ENCODE measurements around the gene PRG2. TPM values are rescaled to one million over a fixed set of nuclear protein-coding genes. Genes with fewer than 3 reads are reported as not detected.

PRG2 gene
- polyA plus RNA-seq, 1 donor: 0.24 TPM

GRCh38 chr11:57358543-57358961 is 31.9 kb downstream of the PRG2 start:
- H3K36me3 ChIP-seq (ENCODE audit: control insufficient read depth, insufficient read depth, low read length): no peaks in the 10 kb centered on the region
- no peak overlapping the region for H3K4me3 ChIP-seq (ENCODE audit: low read length)
- H3K27ac ChIP-seq (ENCODE audit: low read length): no peak overlapping the region
- peaks cover 6% of the 10 kb centered on the region for H3K27me3 ChIP-seq (ENCODE audit: control insufficient read depth, insufficient read depth, low read length)
- DNase-seq: peak in 1 of 2 donors; percentile 30
- H3K9me3 ChIP-seq (ENCODE audit: control insufficient read depth, low read depth, low read length): no peaks in the 10 kb centered on the region
- no peaks in the 10 kb centered on the region for H3K4me1 ChIP-seq (ENCODE audit: control insufficient read depth, insufficient read depth, low read length)
- WGBS (ENCODE audit: insufficient coverage, low lambda C conversion rate): no CpG with 5 or more reads among the region's 9 CpGs

GRCh38 chr11:57357856-57358255 is 32.6 kb downstream of the PRG2 start:
- Histone ChIP-seq H3K4me3 (ENCODE audit: low read length) (no peak overlapping the region), H3K9me3 (ENCODE audit: control insufficient read depth, low read depth, low read length) (no peaks in the 10 kb centered on the region), H3K27ac (ENCODE audit: low read length) (no peak overlapping the region), H3K36me3 (ENCODE audit: control insufficient read depth, insufficient read depth, low read length) (no peaks in the 10 kb centered on the region), H3K4me1 (ENCODE audit: control insufficient read depth, insufficient read depth, low read length) (no peaks in the 10 kb centered on the region), H3K27me3 (ENCODE audit: control insufficient read depth, insufficient read depth, low read length) (peaks cover 2% of the 10 kb centered on the region)
- DNase-seq: no peak
- WGBS (ENCODE audit: insufficient coverage, low lambda C conversion rate): no CpG with 5 or more reads among the region's 6 CpGs

- H3K27me3 ChIP-seq (ENCODE audit: control insufficient read depth, insufficient read depth, low read length): peaks cover 2% of the 10 kb centered on the region
These were observed 33.1 kb downstream of the PRG2 start for GRCh38 chr11:57357310-57357709.

DNA sequence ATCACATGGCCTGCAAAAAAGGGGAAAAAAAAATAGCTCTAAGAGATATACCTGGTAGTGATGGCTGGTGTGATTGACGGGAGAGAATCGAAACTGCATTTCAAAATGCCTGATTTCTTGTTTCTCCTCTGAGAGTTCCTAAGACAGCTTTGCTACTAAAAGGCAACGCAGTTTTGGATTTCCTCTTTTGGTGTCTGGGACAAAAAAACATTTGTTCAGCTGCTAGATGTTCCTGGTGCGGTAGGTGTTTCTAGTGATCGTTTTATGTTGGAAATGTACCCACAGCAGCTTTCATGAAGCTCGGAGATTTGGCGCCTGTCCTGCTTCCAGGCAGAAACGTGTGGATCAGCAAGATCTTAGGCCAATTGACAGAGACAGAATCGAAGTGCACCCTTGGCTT is 34.2 kb downstream of the PRG2 start:
- no peaks in the 10 kb centered on the region for H3K27me3 ChIP-seq (ENCODE audit: control insufficient read depth, insufficient read depth, low read length)
- H3K4me1 ChIP-seq (ENCODE audit: control insufficient read depth, insufficient read depth, low read length): no peaks in the 10 kb centered on the region
- H3K4me3 ChIP-seq (ENCODE audit: low read length): no peak overlapping the region
- H3K27ac ChIP-seq (ENCODE audit: low read length): no peak overlapping the region
- H3K36me3 ChIP-seq (ENCODE audit: control insufficient read depth, insufficient read depth, low read length): no peaks in the 10 kb centered on the region
- DNase-seq: no peak
- no CpG with 5 or more reads among the region's 9 CpGs for WGBS (ENCODE audit: insufficient coverage, low lambda C conversion rate)
- no peaks in the 10 kb centered on the region for H3K9me3 ChIP-seq (ENCODE audit: control insufficient read depth, low read depth, low read length)

More at GRCh38 chr11:57357310-57357709, 33.1 kb downstream of the PRG2 start:
- DNase-seq: no peak
- Histone ChIP-seq H3K36me3 (ENCODE audit: control insufficient read depth, insufficient read depth, low read length) (no peaks in the 10 kb centered on the region), H3K4me1 (ENCODE audit: control insufficient read depth, insufficient read depth, low read length) (no peaks in the 10 kb centered on the region), H3K4me3 (ENCODE audit: low read length) (no peak overlapping the region), H3K9me3 (ENCODE audit: control insufficient read depth, low read depth, low read length) (no peaks in the 10 kb centered on the region), H3K27ac (ENCODE audit: low read length) (no peak overlapping the region)
- WGBS (ENCODE audit: insufficient coverage, low lambda C conversion rate): no CpG with 5 or more reads among the region's 3 CpGs

DNA sequence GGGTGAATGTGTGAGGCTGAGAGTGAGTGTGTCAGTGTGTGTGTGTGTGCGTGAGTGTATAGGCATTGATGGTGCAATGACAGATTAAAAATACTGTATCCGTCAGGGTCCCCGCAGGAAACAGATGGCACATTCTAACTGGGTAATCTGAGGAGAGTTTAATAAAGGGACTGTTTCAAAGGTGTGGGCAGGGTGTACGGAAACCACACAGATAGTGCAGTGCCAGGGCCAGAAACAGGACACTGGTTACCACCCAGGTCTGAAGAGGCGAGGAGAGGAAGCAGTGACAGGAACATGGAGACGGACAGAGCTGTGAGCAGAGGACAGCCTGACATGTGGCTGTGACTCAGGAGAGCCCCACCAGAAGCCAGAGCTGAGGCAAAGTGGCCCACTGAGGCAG is 35.8 kb downstream of the PRG2 start:
- no peak overlapping the region for H3K4me3 ChIP-seq (ENCODE audit: low read length)
- 75% methylated on average over 1 of the region's 6 CpGs for WGBS (ENCODE audit: insufficient coverage, low lambda C conversion rate)

DNA sequence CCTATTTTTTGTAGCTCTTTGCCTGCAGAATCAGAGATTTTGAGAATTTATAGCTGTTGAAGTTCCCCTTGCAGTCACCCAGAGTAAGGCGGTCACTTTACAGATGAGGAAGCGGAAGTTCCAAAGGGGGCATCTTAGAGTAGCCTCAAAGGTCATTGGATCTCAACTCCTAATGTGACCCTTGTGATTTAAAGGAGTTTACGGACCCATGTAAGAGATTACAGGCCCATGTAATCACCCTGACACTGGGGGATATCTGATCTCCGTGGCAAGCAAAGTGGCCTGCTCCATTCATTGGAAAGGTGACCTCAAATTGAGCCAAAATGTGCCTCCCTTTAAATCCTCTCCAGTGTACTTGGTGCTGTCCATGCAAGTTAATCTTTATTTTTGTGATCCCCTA is 36.6 kb downstream of the PRG2 start:
- Histone ChIP-seq H3K36me3 (ENCODE audit: control insufficient read depth, insufficient read depth, low read length) (no peaks in the 10 kb centered on the region), H3K9me3 (ENCODE audit: control insufficient read depth, low read depth, low read length) (no peaks in the 10 kb centered on the region), H3K4me3 (ENCODE audit: low read length) (no peak overlapping the region), H3K27me3 (ENCODE audit: control insufficient read depth, insufficient read depth, low read length) (no peaks in the 10 kb centered on the region), H3K27ac (ENCODE audit: low read length) (no peak overlapping the region), H3K4me1 (ENCODE audit: control insufficient read depth, insufficient read depth, low read length) (no peaks in the 10 kb centered on the region)
- no CpG with 5 or more reads among the region's 4 CpGs for WGBS (ENCODE audit: insufficient coverage, low lambda C conversion rate)
- no peak for DNase-seq

More for the DNA sequence above, 35.8 kb downstream of the PRG2 start:
- Histone ChIP-seq H3K27ac (ENCODE audit: low read length) (no peak overlapping the region), H3K4me1 (ENCODE audit: control insufficient read depth, insufficient read depth, low read length) (no peaks in the 10 kb centered on the region), H3K9me3 (ENCODE audit: control insufficient read depth, low read depth, low read length) (no peaks in the 10 kb centered on the region), H3K27me3 (ENCODE audit: control insufficient read depth, insufficient read depth, low read length) (no peaks in the 10 kb centered on the region), H3K36me3 (ENCODE audit: control insufficient read depth, insufficient read depth, low read length) (no peaks in the 10 kb centered on the region)
- no peak for DNase-seq

DNA sequence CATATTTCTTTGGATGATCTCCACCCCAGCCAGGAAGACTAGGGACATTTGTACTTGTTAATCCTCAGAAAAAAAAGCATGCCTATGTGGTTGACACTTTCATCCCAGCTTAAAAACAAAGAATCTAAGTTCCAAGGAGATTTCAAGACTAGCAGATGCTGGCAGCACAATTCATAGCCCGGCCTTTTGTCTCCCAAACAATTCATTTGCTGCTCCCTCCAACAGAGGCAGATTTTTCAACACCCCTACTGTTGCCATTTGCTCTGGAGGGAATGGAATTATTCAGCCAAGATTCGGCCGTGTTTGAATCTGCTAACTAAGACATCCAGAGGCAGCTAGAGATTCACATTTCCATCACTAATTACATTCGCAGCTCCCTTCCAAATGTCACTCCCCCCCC is 37.0 kb downstream of the PRG2 start:
- Histone ChIP-seq H3K4me1 (ENCODE audit: control insufficient read depth, insufficient read depth, low read length) (no peaks in the 10 kb centered on the region), H3K27me3 (ENCODE audit: control insufficient read depth, insufficient read depth, low read length) (no peaks in the 10 kb centered on the region), H3K27ac (ENCODE audit: low read length) (no peak overlapping the region), H3K36me3 (ENCODE audit: control insufficient read depth, insufficient read depth, low read length) (no peaks in the 10 kb centered on the region), H3K4me3 (ENCODE audit: low read length) (no peak overlapping the region), H3K9me3 (ENCODE audit: control insufficient read depth, low read depth, low read length) (no peaks in the 10 kb centered on the region)
- no CpG with 5 or more reads among the region's 4 CpGs for WGBS (ENCODE audit: insufficient coverage, low lambda C conversion rate)
- DNase-seq: no peak

DNA sequence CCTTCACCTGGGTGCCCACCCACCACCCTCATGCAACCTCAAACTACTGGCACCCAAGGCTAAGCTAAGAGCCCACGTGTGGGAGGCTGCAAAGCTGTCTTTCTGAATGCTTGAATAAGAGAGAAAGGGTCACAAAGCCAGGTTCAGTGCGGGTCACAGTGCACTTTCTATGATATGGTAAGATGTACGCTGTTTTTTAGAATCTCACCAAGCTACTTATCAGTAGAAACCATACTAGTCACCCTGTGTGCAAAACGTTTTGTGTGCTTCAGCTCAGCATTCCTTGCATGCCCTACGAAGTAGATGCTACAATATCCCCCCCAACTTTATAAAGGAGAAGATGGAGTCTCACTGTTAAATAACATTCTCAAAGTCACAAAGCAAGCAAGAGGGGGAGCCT is 37.4 kb downstream of the PRG2 start:
- Histone ChIP-seq H3K36me3 (ENCODE audit: control insufficient read depth, insufficient read depth, low read length) (no peaks in the 10 kb centered on the region), H3K27me3 (ENCODE audit: control insufficient read depth, insufficient read depth, low read length) (no peaks in the 10 kb centered on the region), H3K9me3 (ENCODE audit: control insufficient read depth, low read depth, low read length) (no peaks in the 10 kb centered on the region), H3K4me1 (ENCODE audit: control insufficient read depth, insufficient read depth, low read length) (no peaks in the 10 kb centered on the region), H3K4me3 (ENCODE audit: low read length) (no peak overlapping the region), H3K27ac (ENCODE audit: low read length) (no peak overlapping the region)
- no peak for DNase-seq
- WGBS (ENCODE audit: insufficient coverage, low lambda C conversion rate): no CpG with 5 or more reads among the region's 5 CpGs

- Histone ChIP-seq H3K27ac (ENCODE audit: low read length) (no peak overlapping the region), H3K4me1 (ENCODE audit: control insufficient read depth, insufficient read depth, low read length) (peaks cover 3% of the 10 kb centered on the region), H3K36me3 (ENCODE audit: control insufficient read depth, insufficient read depth, low read length) (no peaks in the 10 kb centered on the region), H3K27me3 (ENCODE audit: control insufficient read depth, insufficient read depth, low read length) (no peaks in the 10 kb centered on the region), H3K9me3 (ENCODE audit: control insufficient read depth, low read depth, low read length) (no peaks in the 10 kb centered on the region), H3K4me3 (ENCODE audit: low read length) (no peak overlapping the region)
- WGBS (ENCODE audit: insufficient coverage, low lambda C conversion rate): no CpG with 5 or more reads among the region's 31 CpGs
- peak in 1 of 2 donors; percentile 42 for DNase-seq
These were observed 40.8 kb downstream of the PRG2 start for GRCh38 chr11:57349491-57350274.

- no peak overlapping the region for H3K4me3 ChIP-seq (ENCODE audit: low read length)
- H3K9me3 ChIP-seq (ENCODE audit: control insufficient read depth, low read depth, low read length): no peaks in the 10 kb centered on the region
- peaks cover 3% of the 10 kb centered on the region for H3K4me1 ChIP-seq (ENCODE audit: control insufficient read depth, insufficient read depth, low read length)
- 93% methylated on average over 5 of the region's 14 CpGs for WGBS (ENCODE audit: insufficient coverage, low lambda C conversion rate)
- H3K27ac ChIP-seq (ENCODE audit: low read length): no peak overlapping the region
- H3K36me3 ChIP-seq (ENCODE audit: control insufficient read depth, insufficient read depth, low read length): no peaks in the 10 kb centered on the region
- H3K27me3 ChIP-seq (ENCODE audit: control insufficient read depth, insufficient read depth, low read length): no peaks in the 10 kb centered on the region
- no peak for DNase-seq
These were observed 41.7 kb downstream of the PRG2 start for GRCh38 chr11:57348636-57349313.
